ENCODE results near the gene AOAH. TPM values are rescaled to one million over a fixed set of nuclear protein-coding genes. Genes with fewer than 3 reads are reported as not detected.

Gene AOAH
- total and polyA plus RNA-seq, 2 of the 13 experiments (the other 11 are each of a cell fraction or from before 2014, with no cell fraction given), result not detected

DNA sequence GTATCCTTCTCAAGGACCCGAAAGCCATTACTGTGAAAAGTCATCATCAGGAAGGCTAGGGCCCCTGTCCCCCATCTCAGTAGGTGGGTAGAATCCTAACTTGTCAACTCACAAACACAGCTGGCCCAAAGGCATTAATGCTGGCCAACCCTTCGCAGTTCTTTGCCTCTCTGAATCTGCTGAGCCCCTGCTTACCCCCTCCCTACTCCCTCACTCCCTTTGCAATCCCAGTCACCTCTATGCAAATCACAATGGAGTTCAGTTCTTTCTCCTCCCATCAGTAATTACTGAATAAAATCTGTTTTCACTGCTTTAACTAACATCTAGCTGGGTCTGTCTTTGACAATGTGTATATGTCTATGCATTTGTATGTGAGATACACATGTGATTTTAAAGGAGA lies 38.1 kb upstream of the AOAH start:
- TF ChIP-seq SUZ12 (IDR thresholded peaks at IDR 0.05; ENCODE audit: low read depth, low read length) (no peak), NBN (conservative IDR thresholded peaks at IDR 0.05) (no peak), CHD2 (IDR thresholded peaks at IDR 0.05; ENCODE audit: low read depth, low read length) (no peak), ZFP36L1 (CRISPR knock-in tag; IDR thresholded peaks at IDR 0.05) (no peak), TAF15 (IDR thresholded peaks at IDR 0.05; ENCODE audit: low read depth, low read length, poor library complexity, severe bottlenecking) (no peak), TSC22D2 (CRISPR knock-in tag; IDR thresholded peaks at IDR 0.05; ENCODE audit: borderline replicate concordance) (no peak), AHR (CRISPR knock-in tag; IDR thresholded peaks at IDR 0.05) (no peak), NONO (IDR thresholded peaks at IDR 0.05) (no peak), NONO (CRISPR knock-in tag; conservative IDR thresholded peaks at IDR 0.05) (no peak), CERS6 (CRISPR knock-in tag; IDR thresholded peaks at IDR 0.05) (no peak)
- TF ChIP-seq, protein P1, sequence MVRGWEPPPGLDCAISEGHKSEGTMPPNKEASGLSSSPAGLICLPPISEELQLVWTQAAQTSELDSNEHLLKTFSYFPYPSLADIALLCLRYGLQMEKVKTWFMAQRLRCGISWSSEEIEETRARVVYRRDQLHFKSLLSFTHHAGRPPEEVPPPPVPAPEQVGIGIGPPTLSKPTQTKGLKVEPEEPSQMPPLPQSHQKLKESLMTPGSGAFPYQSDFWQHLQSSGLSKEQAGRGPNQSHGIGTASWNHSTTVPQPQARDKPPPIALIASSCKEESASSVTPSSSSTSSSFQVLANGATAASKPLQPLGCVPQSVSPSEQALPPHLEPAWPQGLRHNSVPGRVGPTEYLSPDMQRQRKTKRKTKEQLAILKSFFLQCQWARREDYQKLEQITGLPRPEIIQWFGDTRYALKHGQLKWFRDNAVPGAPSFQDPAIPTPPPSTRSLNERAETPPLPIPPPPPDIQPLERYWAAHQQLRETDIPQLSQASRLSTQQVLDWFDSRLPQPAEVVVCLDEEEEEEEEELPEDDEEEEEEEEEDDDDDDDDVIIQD (CRISPR knock-in tag; IDR thresholded peaks at IDR 0.05; ENCODE audit: low read depth), result no peak
- TF ChIP-seq, protein P2, sequence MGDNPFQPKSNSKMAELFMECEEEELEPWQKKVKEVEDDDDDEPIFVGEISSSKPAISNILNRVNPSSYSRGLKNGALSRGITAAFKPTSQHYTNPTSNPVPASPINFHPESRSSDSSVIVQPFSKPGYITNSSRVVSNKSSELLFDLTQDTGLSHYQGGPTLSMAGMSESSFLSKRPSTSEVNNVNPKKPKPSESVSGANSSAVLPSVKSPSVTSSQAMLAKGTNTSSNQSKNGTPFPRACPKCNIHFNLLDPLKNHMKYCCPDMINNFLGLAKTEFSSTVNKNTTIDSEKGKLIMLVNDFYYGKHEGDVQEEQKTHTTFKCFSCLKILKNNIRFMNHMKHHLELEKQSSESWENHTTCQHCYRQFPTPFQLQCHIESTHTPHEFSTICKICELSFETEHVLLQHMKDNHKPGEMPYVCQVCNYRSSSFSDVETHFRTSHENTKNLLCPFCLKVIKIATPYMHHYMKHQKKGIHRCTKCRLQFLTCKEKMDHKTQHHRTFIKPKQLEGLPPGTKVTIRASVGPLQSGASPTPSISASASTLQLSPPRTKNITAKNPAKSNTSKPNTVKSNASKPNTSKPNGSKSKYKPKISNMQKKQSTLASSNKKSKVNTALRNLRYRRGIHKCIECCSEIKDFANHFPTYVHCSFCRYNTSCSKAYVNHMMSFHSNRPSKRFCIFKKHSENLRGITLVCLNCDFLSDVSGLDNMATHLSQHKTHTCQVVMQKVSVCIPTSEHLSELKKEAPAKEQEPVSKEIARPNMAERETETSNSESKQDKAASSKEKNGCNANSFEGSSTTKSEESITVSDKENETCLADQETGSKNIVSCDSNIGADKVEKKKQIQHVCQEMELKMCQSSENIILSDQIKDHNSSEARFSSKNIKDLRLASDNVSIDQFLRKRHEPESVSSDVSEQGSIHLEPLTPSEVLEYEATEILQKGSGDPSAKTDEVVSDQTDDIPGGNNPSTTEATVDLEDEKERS (CRISPR knock-in tag; IDR thresholded peaks at IDR 0.05), result no peak
- Histone ChIP-seq H3K79me2 (ENCODE audit: insufficient read depth, low read length) (no peaks in the 10 kb centered on the region), H3K4me2 (ENCODE audit: low read depth, low read length) (no peak overlapping the region), H3K4me3 (replicated peaks in 1 of 3; ENCODE audit: insufficient read depth in 1 of 3, low read depth in 2 of 3, low read length in 3 of 3) (no peak overlapping the region), H2AFZ (ENCODE audit: low read length) (no peak overlapping the region), H3K27ac (ENCODE audit: extremely low read length, insufficient read depth, low read length) (no peak overlapping the region), H3K9me3 (ENCODE audit: low read length) (no peaks in the 10 kb centered on the region), H3K4me1 (ENCODE audit: insufficient read depth, low read length) (peaks cover 22% of the 10 kb centered on the region), H3K27me3 (ENCODE audit: control insufficient read depth in 1 of 2, insufficient read depth in 2 of 2, low read length in 2 of 2) (no peaks in the 10 kb centered on the region), H3K36me3 (replicated peaks in 1 of 2; ENCODE audit: control insufficient read depth in 1 of 2, insufficient read depth in 2 of 2, low read length in 2 of 2) (no peaks in the 10 kb centered on the region), H4K20me1 (ENCODE audit: insufficient read depth, low read length) (no peaks in the 10 kb centered on the region), H3K9ac (ENCODE audit: insufficient read depth, low read depth, low read length) (no peak overlapping the region)
- no peak for ATAC-seq
- DNase-seq (ENCODE audit: low spot score), result no peak
- WGBS (ENCODE audit: low lambda C conversion rate), result 88% methylated on average over 2 of the region's 2 CpGs
- CTCF ChIA-PET (ENCODE audit: low intra/inter-chr PET ratio, low total read pairs), result no interaction called here
- POLR2A ChIA-PET, result no interaction called here
- in situ Hi-C loops (cut with HindIII; ENCODE audit: extremely low pct_ligation_motif_present, low pct_unique_long_range_greater_than_20kb), result no loop called here
- intact Hi-C loops (cut with micrococcal nuclease; ENCODE audit: unreplicated experiment), result no loop called here
- FAIRE-seq, result no peak
- BruUV-seq (replicated peaks), result no TSS peak

Data from HepG2 (cell line).